Islet precursor cell (in vitro differentiated cells): Measurements from ENCODE around the gene CCP110.

Experiments used
- DNase-seq: peaks from one replicate; pipeline ENCODE4 v3.0.0-alpha.2; 2018

Gene CCP110

DNA sequence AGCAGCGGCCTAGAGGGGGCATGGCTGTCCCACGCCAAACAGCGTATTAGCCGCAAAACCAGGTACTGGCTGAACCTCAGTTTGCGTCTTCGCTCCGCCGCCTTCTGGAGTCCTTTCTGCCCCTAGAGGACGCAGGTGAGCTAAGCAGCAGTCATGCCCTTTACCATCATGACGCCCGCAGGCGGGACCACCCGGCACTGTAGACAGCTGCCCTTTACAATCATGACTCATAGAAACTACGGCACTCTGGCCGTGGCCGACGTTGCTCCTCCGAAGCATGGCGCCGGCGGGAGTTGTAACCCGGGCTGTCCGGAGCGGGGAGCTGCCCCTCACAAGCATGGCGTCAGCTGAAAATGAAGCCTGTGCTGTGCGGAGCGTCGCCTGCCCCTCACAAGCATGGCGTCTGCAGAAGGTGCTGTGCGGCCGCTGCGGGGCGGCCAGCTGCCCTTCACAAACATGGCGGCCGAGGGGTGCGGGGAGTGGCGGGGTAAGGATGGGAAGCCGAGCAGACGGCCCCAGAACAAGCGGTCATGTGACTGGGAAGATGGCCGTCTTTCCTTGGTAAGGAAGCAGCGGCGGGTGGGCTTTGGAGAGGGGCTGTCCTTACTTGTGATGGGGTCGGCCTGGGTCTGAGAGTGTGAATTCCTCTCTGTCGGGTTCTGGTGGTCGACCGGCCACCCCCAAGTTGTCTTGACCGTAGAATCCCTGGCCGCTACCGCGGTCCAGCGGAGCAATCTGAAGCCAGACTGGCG is 31.6 kb downstream of the CCP110 start, which contains the start of gene VPS35L:
TSS of gene VPS35L (plus strand) at position 518 of the 752 bp plus-strand sequence. CDS start at position 545, 27 bp downstream.
- peak; percentile 100 for DNase-seq

DNA sequence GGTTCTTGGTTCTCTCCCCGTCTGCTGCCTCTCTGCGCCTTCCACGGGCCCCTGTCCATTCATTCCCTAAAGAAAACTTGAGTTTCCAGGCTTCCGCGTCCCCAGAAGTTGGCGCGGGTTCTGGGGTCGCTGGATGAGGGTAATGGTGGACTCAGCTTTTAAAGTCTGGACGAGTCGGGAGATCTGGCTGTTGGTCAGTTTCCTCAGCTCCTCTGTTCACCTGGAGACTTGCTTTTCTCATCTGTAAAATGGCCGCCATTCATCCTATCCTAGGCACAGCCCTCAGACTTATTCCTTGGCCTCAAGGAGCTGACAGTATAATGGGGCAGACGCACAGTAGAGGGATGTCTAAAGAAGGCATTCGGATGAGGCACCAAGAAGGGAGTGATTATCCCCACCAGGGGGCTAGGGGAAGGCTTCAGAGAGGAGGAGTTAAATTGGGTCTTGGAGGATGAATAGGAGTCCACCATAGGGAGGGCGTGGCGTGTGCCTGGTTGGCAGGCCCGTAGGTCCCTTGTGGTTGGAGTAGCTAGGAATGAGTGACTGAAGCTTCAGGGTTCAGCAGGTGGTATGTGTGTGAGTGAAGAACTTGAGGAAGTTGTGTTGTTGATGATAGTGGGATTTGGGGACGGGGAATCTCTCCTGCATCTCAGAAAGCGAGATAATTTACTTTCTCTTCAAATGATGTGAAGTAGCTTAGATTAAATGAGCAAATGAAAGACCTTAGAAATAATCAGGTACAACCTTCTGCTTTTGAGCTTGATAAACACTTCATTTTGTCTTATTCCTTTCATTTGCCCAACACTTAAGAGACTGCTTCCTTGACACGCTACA is 32.4 kb downstream of the CCP110 start:
- peak; percentile 94 for DNase-seq

DNA sequence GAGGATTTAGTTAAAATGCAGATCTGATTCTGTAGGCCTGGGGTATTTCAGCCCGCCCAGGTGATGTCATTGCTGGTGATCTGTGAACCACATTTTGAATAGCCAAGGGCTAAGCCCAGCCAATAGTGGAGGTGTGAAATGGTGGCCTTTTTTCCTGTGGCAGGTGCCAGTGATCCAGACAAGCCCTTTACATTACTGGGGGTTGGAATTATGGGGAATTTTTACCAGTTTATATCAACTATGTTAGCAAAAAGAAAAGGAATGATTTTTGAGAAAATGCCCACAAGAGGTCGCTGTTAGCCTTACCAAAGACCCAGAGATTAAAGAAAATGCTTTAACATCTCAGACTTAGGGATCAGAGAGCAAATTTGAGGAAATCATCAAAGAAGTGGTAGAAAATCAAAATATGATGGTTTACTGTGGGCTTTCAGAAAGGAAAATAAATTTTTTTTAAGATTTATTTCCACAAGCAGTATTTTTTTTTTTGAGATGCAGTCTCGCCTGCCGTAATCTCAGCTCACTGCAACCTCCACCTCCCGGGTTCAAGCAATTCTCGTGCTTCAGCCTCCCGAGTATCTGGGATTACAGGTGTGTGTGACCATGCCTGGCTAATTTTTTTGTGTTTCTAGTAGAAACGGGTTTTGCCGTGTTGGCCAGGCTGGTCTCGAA is 35.6 kb downstream of the CCP110 start:
- no peak for DNase-seq

DNA sequence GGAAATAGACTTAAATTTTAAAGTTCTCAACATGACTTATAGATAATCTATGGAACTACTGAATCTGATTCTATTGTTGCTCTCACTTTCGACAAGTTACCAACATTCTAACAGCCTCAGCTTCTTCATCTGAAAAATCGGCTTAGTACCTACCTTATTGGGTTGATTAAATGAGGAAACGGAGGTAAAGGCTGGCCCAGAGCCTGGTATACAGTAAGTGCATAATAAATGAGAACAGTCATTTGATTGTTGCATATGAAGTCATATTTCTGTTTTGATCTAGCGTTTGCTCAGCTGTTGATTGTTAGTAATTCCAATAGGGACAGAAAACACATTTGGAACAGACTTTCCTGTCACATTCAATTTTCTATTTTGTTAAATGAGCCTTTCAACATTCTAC is 36.3 kb downstream of the CCP110 start:
- DNase-seq = no peak

GRCh38 chr16:19563377-19563776 is 39.6 kb downstream of the CCP110 start:
- DNase-seq = no peak

- DNase-seq = no peak
Measured at GRCh38 chr16:19566362-19566761, 42.6 kb downstream of the CCP110 start.

GRCh38 chr16:19567560-19567959 is 43.8 kb downstream of the CCP110 start:
- no peak for DNase-seq

- DNase-seq = no peak
Measured at GRCh38 chr16:19573997-19574396, 50.3 kb downstream of the CCP110 start.

DNA sequence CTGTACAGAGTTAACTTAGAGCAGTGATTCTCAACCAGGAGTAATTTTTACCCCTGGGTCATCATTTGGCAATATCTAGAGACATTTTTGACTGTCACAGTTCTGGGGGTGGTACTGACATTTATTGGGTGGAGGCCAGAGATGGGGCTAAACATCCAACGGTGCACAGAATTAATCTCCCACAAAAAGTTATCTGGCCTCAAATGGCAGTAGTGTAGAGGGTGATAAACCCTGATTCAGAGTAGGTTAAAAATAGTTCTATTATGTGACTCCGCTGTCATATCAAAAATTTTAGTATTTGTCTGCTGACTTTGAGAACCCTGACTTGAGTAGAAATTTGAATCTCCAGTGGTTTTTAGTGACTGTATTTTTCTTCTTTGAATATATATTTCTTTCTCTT is 50.9 kb downstream of the CCP110 start:
- DNase-seq = no peak

DNA sequence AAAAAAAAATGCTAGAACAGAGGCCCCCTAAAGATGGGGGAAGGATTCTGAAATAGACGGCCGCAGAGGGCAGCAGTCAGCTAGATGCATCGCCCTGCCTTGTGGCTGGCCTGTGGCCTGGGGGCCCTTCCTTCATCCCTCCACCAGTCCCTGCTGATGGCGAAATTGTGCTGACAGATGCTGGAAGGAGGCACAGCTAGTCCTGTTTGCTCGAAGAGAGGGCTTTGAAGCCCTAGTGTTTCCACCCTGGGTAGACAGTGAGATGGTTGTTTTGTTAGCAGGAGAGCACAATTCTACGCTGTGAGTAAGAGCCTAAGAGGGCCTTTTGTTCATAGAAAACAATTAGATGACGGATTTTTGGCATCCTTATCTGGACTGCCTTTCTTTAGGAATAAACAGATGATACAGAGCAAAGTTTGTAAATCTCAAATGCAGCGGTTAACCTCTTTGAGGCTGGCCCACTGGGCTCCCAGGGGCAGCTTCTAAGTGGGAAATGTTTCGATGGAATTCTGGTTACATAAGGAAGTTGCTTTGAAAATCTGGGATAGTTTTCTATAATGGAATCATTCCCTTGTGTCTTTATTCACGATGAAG is 54.7 kb downstream of the CCP110 start:
- no peak for DNase-seq

DNA sequence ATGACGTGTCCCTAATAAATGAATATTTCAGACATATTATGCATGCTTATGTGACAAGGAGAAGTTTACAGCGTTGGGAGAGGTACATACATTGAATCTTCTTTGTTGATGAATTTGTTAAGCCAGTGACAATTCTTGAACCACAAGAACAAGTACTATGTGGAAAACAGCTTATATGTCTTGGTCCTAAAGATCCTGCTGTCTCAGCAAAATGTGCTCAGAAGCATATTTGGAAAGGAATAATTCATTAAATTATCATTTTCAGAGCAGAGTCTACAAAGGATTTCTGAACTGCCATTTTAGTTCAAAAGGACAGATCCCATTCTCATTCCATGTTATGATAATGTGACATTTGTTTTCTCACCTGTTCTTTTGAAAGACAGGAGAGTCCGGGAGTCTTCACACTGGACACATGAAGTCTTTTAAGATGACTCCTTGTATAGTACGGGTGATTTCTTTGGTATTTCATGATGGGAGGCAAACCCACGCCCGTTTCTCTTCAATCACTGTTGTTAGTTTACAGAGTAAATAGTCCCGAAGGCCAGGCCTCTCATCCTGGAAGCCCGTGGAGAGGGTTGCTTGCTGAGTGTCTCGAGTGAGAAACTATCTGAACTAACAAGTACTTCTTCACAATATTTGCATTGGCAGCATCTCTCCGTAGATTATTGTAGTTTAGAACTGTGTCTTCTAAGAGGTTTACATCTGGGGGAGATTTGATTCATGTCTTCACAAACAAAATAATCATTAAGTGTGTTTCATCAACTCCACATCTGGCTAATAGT is 58.5 kb downstream of the CCP110 start:
- DNase-seq = no peak

DNA sequence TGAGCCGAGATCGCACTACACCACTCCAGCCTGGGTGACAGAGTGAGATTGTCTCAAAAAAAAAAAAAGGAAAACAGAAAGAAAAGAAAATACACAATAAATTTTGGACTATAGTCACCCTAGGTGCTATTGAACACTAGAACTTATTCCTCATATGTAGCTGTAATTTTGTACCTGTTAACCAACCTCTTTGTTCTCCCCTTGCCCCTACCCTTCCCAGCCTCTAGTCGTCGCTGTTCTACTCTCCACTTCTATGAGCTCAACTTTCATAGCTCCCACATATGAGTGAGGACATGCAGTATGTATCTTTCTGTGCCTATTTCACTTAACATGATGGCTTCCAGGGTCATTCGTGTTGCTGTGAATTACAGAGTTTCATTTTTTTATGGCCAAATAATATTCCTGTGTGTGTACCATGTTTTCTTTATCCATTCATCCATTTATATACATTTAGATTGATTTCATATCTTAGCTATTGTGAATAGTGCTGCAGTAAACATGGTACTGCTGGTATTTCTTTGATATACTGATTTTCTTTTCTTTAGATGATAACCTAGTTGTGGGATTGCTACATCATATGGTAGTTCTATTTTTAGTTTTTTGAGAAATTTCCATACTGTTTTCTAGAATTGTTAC is 60.0 kb downstream of the CCP110 start:
- DNase-seq = no peak

DNA sequence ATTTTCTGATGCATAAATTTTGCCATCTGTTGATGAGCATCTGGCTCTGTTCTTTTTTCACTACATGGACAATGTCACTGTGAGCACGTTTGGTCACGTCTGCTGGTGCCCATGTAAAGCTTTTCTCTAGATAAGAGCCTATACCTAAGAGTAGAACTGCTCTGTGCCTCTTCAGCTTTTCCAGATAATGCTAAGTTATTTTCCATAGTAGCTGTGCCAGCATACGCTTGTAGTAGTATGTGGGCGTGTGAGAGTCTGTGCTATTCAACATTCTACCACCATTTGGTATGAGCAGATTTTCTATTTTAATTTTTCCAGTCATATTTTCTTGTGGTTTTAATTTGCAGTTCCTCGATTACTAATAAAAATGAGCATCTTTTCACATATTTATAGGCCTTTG is 64.9 kb downstream of the CCP110 start:
- DNase-seq = no peak

GRCh38 chr16:19589106-19589505 is 65.4 kb downstream of the CCP110 start:
- DNase-seq = no peak

DNA sequence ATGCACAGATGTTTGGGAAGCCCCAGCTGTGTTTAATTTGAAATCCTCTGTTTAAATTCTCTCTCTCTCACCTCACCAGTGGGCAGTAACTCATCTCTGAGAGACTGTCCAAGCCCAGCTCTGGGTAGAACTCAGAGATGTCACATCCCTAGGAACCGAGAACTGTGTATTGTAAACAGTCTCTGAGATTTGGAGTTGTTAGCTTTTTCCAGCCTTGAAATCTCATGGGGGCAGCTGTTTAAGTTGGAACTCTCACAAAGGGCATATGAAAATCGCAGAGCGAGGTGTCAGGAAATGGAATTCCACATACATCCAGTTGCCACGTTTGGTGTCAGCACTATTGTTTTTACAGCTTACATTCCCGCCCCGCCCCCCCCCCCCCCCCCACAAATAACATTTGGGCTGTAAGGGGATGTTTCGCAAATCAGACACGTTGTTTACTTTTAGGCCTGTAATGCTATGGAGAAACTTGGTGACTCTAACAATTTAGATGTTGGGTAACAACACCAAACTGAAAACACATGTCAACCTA is 66.1 kb downstream of the CCP110 start:
- no peak for DNase-seq

- no peak for DNase-seq
Measured at GRCh38 chr16:19595043-19595767, 71.5 kb downstream of the CCP110 start.

GRCh38 chr16:19598805-19599510 is 75.2 kb downstream of the CCP110 start:
- DNase-seq = no peak

DNA sequence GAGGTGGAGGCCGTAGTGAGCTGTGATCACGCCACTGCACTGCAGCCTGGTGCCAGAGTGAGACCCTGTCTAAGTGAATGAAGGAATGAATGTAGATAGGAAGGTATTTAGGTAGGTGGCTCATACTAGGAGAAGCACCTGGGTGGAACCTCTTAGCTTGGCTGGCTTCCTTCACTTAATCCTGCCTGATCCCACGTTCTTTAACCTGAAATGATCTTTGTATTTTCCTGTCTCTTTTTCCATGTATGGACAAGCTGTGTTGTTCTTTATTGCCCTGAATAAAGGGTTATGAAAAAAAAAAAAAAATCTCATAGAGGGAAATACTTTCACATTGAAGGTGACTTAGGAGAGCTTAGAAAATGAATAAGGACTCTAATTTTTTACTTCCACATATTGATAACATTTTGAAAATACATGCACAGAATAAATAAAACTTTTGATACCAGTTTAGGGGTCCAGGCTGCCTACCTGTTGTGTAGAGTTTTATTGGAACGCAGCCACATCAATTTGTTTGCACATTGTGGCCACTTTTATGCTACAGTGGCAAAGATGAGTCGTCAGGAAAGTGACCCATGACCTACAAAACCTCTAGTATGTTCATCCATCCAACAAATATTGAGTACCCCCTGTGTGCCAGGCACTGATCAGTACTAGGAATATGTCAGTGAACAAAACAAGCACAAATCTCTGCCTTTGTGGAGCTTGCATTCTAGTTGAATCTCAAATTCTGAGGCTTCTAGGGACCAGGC is 76.4 kb downstream of the CCP110 start:
- no peak for DNase-seq
